CD4-positive, alpha-beta T cell treated with Interleukin-12 subunit alpha and Interleukin-12 subunit beta, for 1 hour (primary cell): ENCODE measurements around the gene NEUROG3.
A peak's percentile ranks its signal among the peaks of the same experiment; 100 is the strongest.

Source experiments
- DNase-seq: peaks from one replicate; pipeline ENCODE4 v3.0.0-alpha.2; 2020

NEUROG3 gene, protein sequence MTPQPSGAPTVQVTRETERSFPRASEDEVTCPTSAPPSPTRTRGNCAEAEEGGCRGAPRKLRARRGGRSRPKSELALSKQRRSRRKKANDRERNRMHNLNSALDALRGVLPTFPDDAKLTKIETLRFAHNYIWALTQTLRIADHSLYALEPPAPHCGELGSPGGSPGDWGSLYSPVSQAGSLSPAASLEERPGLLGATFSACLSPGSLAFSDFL

DNA sequence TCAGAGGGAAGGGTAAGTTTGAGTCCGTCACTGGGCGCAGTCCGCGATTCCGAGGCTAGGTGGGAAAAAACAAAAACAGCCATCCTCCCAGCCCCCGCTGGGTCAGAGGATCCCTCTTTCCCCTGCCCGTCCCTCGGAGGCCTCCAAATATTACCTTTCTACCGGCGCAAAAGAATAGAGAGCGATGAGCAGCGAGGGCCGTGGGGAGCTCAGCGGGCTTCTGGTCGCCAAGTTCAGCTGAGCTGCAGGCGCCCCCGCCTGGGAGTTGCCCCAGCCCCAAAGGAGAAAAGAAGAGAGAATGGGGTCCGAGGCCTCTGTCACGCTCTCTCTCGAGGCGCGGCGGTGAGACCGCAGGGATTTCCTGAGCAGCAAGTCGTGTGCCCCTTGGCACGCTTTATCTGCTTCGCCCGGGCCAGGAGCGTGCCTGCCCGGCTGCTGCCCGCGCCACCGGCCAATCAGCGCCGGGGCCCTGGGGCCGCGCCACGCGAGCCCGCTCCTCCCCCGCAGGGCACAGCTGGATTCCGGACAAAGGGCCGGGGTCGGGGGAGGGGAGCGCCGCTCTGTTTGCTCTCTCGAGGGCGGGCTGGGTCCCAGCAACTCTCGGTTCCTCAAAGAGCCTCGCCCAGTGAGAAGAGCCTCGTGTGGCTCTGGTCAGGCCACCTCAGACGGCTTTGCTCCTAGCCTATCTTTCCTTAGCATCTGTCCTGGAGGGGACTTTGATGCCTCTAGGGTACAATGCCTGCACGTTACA, at the start of gene NEUROG3:
Gene NEUROG3 (minus strand): TSS at position 367 of the 751 bp plus-strand sequence. CDS start 379 bp downstream, outside the sequence.
- DNase-seq, result no peak

DNA sequence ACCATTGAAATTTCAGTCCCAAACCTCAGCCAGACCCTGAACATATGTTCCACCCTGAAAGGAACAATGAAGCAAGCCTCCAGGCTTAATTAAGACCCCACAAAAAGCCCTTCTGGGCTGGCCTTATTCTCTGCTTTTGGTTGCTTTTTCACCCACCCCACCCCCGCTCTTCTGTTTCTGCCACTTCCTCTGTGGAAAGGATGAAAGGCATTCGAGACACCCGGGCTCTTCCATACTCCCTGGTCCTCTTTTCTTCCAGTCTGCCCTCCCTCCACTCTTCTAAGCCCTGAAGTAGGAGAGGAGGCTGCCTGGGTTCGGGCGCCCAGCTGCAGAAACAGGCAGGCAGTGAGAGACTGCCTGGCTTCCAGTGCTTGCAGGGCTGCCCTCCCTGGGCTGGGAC, 47.4 kb upstream of the NEUROG3 start:
- DNase-seq, result no peak

DNA sequence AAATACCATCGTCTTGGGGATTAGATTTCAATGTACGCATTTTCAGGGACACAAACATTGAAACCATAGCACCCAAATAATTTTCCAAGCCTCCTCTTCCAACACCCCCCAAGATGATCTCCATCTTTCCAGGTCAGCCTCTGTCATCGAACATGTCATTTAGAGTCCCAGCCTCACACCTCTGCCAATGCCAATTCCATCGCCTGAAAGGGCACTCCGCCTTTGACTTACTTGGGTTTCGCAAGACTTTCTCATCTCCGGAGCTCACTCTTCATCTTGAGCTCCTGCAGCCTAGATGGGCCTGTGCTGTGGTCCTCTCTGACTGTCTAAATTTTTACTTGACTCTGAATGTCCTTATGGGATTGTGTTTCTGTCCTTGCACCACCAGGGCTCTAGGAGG, 46.4 kb upstream of the NEUROG3 start:
- DNase-seq, result no peak

DNA sequence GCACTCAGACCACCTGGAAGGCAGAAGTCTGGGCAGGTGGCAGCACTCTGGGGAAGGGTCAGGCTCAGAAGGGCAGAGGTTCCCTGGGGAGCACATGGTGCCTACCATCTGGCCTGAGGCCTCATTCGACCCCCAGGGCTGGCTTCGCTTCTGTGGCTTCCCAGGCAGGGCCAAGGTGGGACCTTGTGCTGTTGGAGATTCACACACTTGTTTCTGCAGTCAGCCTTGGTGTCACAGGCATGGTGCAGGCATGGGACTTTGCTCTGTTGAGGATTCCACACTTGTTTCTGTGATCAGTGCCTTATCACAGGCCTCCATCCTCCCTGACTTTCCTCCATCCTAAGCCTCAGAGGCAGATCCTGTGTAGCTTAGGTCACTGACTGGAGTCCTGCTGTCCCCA, 45.5 kb upstream of the NEUROG3 start:
- DNase-seq, result no peak

GRCh38 chr10:69616358-69616757, 43.1 kb upstream of the NEUROG3 start:
- DNase-seq, result no peak

- DNase-seq, result no peak
These were observed 40.9 kb upstream of the NEUROG3 start for GRCh38 chr10:69614130-69614529.

DNA sequence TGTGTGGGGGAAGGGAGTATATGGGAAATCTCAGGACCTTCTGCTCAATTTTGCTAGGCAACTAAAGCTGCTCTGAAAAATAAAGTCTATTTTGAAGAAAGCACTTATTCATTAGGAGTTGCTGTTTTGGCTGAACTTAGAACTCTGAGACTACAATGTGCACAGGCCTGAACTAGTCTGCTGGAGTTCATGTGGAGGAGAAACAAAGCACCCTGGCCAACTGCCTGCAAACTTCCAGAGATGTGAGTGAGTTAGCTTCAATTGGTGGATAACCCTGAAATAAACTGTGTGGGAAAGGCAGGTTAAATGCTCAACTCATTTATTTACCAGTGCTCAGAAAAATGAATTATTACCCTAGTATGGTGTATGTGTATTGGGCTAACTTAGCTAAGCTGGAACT, 39.5 kb upstream of the NEUROG3 start:
- DNase-seq, result no peak

DNA sequence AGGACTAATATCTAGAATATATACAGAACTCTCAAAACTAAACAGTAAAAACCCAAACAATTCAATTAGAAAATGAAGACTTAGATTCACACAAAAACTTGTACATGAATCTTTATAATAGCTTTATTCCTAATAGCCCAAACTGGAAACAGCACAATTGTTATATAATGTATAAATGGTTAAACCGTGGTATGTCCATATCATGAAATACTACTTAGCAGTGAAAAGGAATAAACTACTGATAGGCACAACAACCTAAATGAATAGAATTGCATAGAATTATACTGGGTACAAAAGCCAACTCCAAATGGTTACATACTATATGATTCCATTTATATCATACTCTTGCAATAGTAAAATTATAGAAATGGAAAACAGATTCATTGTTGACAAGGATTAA, 35.9 kb upstream of the NEUROG3 start:
- DNase-seq, result no peak

GRCh38 chr10:69600761-69601330, 27.6 kb upstream of the NEUROG3 start:
- DNase-seq, result no peak

DNA sequence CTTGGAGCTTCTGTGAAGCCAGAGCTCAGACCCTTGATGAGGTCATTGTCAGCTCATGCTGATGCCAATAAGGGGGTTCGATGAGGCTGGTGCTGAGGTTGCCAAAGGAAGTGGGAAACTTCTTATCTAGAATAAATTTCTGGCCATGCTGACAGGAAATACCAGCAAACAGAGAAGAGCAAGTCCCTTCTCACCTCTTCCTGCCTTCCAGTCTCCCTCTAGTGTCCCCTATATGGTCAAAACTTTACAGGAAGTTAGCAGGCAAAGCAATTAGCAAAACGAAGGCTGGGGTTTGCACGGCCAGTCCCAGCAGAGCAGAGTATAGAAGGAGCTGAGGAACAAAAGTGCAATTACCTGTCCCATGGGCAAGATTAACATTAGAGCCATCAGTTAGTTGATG, 15.1 kb upstream of the NEUROG3 start:
- DNase-seq, result no peak

DNA sequence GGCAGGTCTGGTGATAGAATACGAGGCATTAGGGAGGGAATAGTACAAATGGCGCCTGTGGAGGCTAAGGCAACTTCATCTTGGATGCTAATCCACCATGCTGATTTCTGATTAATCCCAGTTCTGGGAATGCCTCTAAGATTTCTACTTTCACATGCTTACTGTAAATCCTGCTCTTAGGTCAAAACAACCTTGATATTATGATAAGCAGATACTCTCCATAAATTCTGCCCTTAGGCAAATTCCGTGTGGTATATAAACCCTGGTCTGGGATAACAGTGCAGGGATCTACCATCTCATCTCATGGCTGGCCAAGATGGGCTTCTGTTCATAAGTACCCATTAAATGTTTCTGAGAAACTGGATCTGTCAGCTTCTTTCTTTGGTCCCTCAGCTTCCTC, 11.4 kb upstream of the NEUROG3 start:
- DNase-seq, result no peak

GRCh38 chr10:69583106-69583505, 9.9 kb upstream of the NEUROG3 start:
- DNase-seq, result no peak

DNA sequence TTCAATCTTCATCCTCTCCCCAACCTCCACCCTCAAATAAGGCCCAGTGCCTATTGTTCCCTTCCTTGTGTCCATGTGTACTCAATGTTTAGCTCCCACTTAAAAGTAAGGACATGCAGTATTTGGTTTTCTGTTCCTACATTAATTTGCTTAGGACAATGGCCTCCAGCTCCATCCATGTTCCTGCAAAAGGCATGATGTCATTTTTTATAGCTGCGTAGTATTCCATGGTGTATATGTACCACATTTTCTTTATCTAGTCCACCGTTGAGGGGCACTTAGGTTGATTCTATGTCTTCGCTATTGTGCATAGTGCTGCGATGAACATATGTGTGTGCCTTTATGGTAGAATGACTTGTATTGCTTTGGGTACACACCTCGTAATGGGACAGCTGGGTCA, 7.2 kb upstream of the NEUROG3 start:
- no peak for DNase-seq

- no peak for DNase-seq
These were observed 6.3 kb upstream of the NEUROG3 start for GRCh38 chr10:69579464-69580060.

- DNase-seq, result no peak
These were observed 5.3 kb upstream of the NEUROG3 start for GRCh38 chr10:69578508-69578991.

DNA sequence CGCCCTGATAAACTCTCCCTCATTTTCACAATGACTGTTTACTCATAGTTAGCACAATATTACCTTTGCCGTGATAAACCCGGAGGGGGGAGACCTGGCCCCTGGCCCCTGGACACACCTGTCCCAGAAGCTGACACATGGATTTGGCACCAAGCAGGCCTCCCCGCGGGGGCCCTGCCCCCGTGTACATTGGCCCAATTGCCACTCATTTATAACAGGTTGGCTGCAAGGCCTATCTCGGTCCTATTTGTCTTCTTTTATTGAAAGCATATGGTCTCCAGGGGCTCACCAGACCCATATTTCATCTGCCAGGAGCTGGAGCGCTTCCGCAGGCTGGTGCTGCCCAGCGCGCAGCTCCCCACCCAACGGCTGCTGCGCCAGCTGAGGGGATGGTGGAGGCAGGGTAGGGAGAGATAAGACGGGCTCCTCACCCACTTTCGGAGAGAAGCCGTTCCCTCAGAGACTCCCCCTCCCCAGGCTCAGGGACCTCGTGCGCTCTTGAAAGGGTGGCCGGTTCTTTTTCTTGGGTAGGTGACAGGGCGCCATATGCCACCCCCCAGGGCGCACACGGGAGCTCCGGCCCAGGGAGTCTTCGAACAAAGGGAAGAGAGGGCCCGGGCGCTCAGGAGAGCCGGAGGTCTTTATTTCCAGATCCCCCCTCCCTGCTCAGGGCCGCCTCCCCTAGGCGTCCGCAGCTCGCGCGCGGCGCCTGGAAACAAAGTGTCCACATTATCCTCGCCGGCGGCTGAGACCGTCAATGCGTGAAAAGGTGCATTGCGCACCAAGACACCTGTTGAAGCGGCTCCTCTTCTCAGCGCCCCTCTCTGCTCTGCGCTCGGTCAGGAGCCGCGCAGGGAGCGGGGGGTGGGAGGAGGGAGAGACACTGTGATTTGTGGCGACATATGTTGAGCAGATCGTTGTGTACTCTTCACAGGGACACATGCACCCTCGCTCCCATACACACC, 4.3 kb upstream of the NEUROG3 start:
- DNase-seq, result no peak

GRCh38 chr10:69576334-69577011, 3.3 kb upstream of the NEUROG3 start:
- DNase-seq, result no peak

GRCh38 chr10:69575164-69575722, 2.0 kb upstream of the NEUROG3 start:
- no peak for DNase-seq

DNA sequence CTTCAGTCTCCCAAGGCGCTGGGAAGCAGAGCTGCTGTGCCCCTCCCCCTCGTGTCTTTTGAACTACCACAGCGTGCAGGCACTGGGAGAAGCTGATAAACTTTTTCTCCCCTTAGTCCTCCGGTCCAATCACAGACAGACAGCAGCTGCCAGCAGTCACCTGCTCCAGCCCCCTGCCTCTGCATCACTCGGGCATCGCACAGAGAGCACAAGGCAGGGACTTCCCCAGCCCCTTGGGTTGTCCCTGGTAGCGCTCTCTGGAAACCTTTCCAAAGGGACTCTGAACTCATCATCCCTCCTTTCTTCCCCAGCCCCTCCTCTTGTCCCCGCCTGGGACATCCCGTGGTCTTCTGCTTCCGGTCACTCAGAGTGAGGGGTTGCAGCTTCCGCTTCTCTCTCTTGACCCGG, 1.4 kb upstream of the NEUROG3 start:
- no peak for DNase-seq

- DNase-seq, result peak; percentile 4
These were observed 815 bp downstream of the NEUROG3 start for GRCh38 chr10:69572159-69573055.
